NCI-H146 (cell line): Measurements from ENCODE around the gene GPNMB.
A peak's percentile ranks its signal among the peaks of the same experiment; 100 is the strongest.

ENCODE experiments used
- DNase-seq: peaks from one replicate; lab custom pipeline; 2025; lab: John Stamatoyannopoulos, UW

The GPNMB gene

GRCh38 chr7:23273141-23273599 is 26.6 kb downstream of the GPNMB start:
- peak; percentile 96 for DNase-seq

GRCh38 chr7:23275912-23276311 is 29.3 kb downstream of the GPNMB start:
- DNase-seq = no peak

- DNase-seq = no peak
Observed at GRCh38 chr7:23276376-23276775, 29.8 kb downstream of the GPNMB start.

GRCh38 chr7:23276947-23277346 is 30.4 kb downstream of the GPNMB start:
- DNase-seq = no peak

- peak; percentile 67 for DNase-seq
Observed at GRCh38 chr7:23277359-23277989, 30.9 kb downstream of the GPNMB start.

- no peak for DNase-seq
Observed at GRCh38 chr7:23279819-23280525, 33.4 kb downstream of the GPNMB start.

GRCh38 chr7:23283086-23283485 is 36.5 kb downstream of the GPNMB start:
- no peak for DNase-seq

- no peak for DNase-seq
Observed at GRCh38 chr7:23284871-23285270, 38.3 kb downstream of the GPNMB start.

- no peak for DNase-seq
Observed at GRCh38 chr7:23285657-23286646, 39.4 kb downstream of the GPNMB start.

- no peak for DNase-seq
Observed at GRCh38 chr7:23287612-23288011, 41.0 kb downstream of the GPNMB start.

- DNase-seq = no peak
Observed at GRCh38 chr7:23290993-23291392, 44.4 kb downstream of the GPNMB start.

GRCh38 chr7:23291957-23292560 is 45.5 kb downstream of the GPNMB start:
- DNase-seq = no peak

- DNase-seq = no peak
Observed at GRCh38 chr7:23292623-23293022, 46.0 kb downstream of the GPNMB start.

- DNase-seq = no peak
Observed at GRCh38 chr7:23293500-23294073, 47.0 kb downstream of the GPNMB start.

GRCh38 chr7:23294549-23295400 is 48.2 kb downstream of the GPNMB start:
- no peak for DNase-seq

- no peak for DNase-seq
Observed at GRCh38 chr7:23295401-23295697, 48.8 kb downstream of the GPNMB start.

- DNase-seq = no peak
Observed at GRCh38 chr7:23298141-23298881, 51.7 kb downstream of the GPNMB start.

GRCh38 chr7:23298885-23299769 is 52.6 kb downstream of the GPNMB start, which contains the start of gene MALSU1:
MALSU1 (plus strand) TSS chr7:23299339; CDS start chr7:23299353, 14 bp downstream.
- peak; percentile 98 for DNase-seq

GRCh38 chr7:23299770-23300300 is 53.3 kb downstream of the GPNMB start:
- DNase-seq = no peak
